ENCODE data around the gene NFS1. TPM values are rescaled to one million over a fixed set of nuclear protein-coding genes. Genes with fewer than 3 reads are reported as not detected.
"Not testable (repeated sequence)": the region's sequence is repeated elsewhere in the genome, so short reads cannot be mapped to it uniquely, and the experiment has no call there.

NFS1 gene
- total RNA-seq, 1 donor from 2014 or later = 13.9 TPM

GRCh38 chr20:35711588-35712209 is 12.5 kb upstream of the NFS1 start:
- Mint-ChIP-seq H3K27me3 (ENCODE audit: unreplicated experiment) (peaks cover 3% of the 10 kb centered on the region), H3K9me3 (ENCODE audit: unreplicated experiment) (peaks cover 2% of the 10 kb centered on the region), H3K36me3 (ENCODE audit: unreplicated experiment) (no peaks in the 10 kb centered on the region), H3K4me3 (ENCODE audit: unreplicated experiment) (no peak overlapping the region), H3K27ac (ENCODE audit: unreplicated experiment) (peak overlapping the region; percentile 59), H3K4me1 (ENCODE audit: low read depth, unreplicated experiment) (peaks cover 3% of the 10 kb centered on the region)
- no peak for DNase-seq
- TF ChIP-seq CTCF (IDR thresholded peaks at IDR 0.05; ENCODE audit: partially characterized antibody, unreplicated experiment) = no peak

- Mint-ChIP-seq H3K4me3 (ENCODE audit: unreplicated experiment) (no peak overlapping the region), H3K27me3 (ENCODE audit: unreplicated experiment) (peaks cover 3% of the 10 kb centered on the region), H3K9me3 (ENCODE audit: unreplicated experiment) (peaks cover 2% of the 10 kb centered on the region), H3K36me3 (ENCODE audit: unreplicated experiment) (no peaks in the 10 kb centered on the region), H3K27ac (ENCODE audit: unreplicated experiment) (peak overlapping the region; percentile 59), H3K4me1 (ENCODE audit: low read depth, unreplicated experiment) (peaks cover 3% of the 10 kb centered on the region)
- no peak for TF ChIP-seq CTCF (IDR thresholded peaks at IDR 0.05; ENCODE audit: partially characterized antibody, unreplicated experiment)
- DNase-seq = no peak
Measured at GRCh38 chr20:35710884-35711587, 11.9 kb upstream of the NFS1 start.

- Mint-ChIP-seq H3K27ac (ENCODE audit: unreplicated experiment) (no peak overlapping the region), H3K9me3 (ENCODE audit: unreplicated experiment) (peaks cover 2% of the 10 kb centered on the region), H3K4me3 (ENCODE audit: unreplicated experiment) (no peak overlapping the region), H3K36me3 (ENCODE audit: unreplicated experiment) (no peaks in the 10 kb centered on the region), H3K4me1 (ENCODE audit: low read depth, unreplicated experiment) (peaks cover 3% of the 10 kb centered on the region), H3K27me3 (ENCODE audit: unreplicated experiment) (peaks cover 3% of the 10 kb centered on the region)
- DNase-seq = no peak
- no peak for TF ChIP-seq CTCF (IDR thresholded peaks at IDR 0.05; ENCODE audit: partially characterized antibody, unreplicated experiment)
Measured at GRCh38 chr20:35710039-35710438, 10.9 kb upstream of the NFS1 start.

GRCh38 chr20:35709259-35709658 is 10.1 kb upstream of the NFS1 start:
- H3K4me1 Mint-ChIP-seq (ENCODE audit: low read depth, unreplicated experiment) = peaks cover 3% of the 10 kb centered on the region
- TF ChIP-seq CTCF (IDR thresholded peaks at IDR 0.05; ENCODE audit: partially characterized antibody, unreplicated experiment) = no peak
- no peaks in the 10 kb centered on the region for H3K36me3 Mint-ChIP-seq (ENCODE audit: unreplicated experiment)
- no peak for DNase-seq
- peaks cover 2% of the 10 kb centered on the region for H3K9me3 Mint-ChIP-seq (ENCODE audit: unreplicated experiment)
- no peak overlapping the region for H3K4me3 Mint-ChIP-seq (ENCODE audit: unreplicated experiment)
- H3K27ac Mint-ChIP-seq (ENCODE audit: unreplicated experiment) = no peak overlapping the region
- H3K27me3 Mint-ChIP-seq (ENCODE audit: unreplicated experiment) = peaks cover 3% of the 10 kb centered on the region

GRCh38 chr20:35708502-35708901 is 9.3 kb upstream of the NFS1 start:
- H3K27me3 Mint-ChIP-seq (ENCODE audit: unreplicated experiment) = peaks cover 3% of the 10 kb centered on the region
- peaks cover 3% of the 10 kb centered on the region for H3K4me1 Mint-ChIP-seq (ENCODE audit: low read depth, unreplicated experiment)
- H3K9me3 Mint-ChIP-seq (ENCODE audit: unreplicated experiment) = peaks cover 2% of the 10 kb centered on the region
- H3K36me3 Mint-ChIP-seq (ENCODE audit: unreplicated experiment) = no peaks in the 10 kb centered on the region
- no peak overlapping the region for H3K4me3 Mint-ChIP-seq (ENCODE audit: unreplicated experiment)
- no peak for TF ChIP-seq CTCF (IDR thresholded peaks at IDR 0.05; ENCODE audit: partially characterized antibody, unreplicated experiment)
- no peak overlapping the region for H3K27ac Mint-ChIP-seq (ENCODE audit: unreplicated experiment)
- DNase-seq = no peak

- H3K4me3 Mint-ChIP-seq (ENCODE audit: unreplicated experiment); H3K36me3 Mint-ChIP-seq (ENCODE audit: unreplicated experiment); H3K27me3 Mint-ChIP-seq (ENCODE audit: unreplicated experiment); H3K9me3 Mint-ChIP-seq (ENCODE audit: unreplicated experiment); H3K27ac Mint-ChIP-seq (ENCODE audit: unreplicated experiment); DNase-seq; H3K4me1 Mint-ChIP-seq (ENCODE audit: low read depth, unreplicated experiment): not testable (repeated sequence)
Measured at GRCh38 chr20:35706591-35707529, 7.7 kb upstream of the NFS1 start.

GRCh38 chr20:35705894-35706293 is 6.7 kb upstream of the NFS1 start:
- H3K9me3 Mint-ChIP-seq (ENCODE audit: unreplicated experiment); H3K36me3 Mint-ChIP-seq (ENCODE audit: unreplicated experiment); H3K27me3 Mint-ChIP-seq (ENCODE audit: unreplicated experiment); H3K4me1 Mint-ChIP-seq (ENCODE audit: low read depth, unreplicated experiment); H3K27ac Mint-ChIP-seq (ENCODE audit: unreplicated experiment); H3K4me3 Mint-ChIP-seq (ENCODE audit: unreplicated experiment); DNase-seq: not testable (repeated sequence)
